HFF-Myc (cell line): ENCODE results near the gene PDGFRB.

ENCODE experiments used
- DNase-seq: peaks from one replicate; pipeline ENCODE4 v3.0.0-alpha.2; 2011; ENCODE audit warnings: low read depth; ENCODE audit errors: extremely low read depth
- H3K4me3 ChIP-seq: replicated peaks from 2 replicates; pipeline ENCODE4 v1.5.1; 2011; ENCODE audit warnings: low read depth, mild to moderate bottlenecking, control low read depth, low read length
- CTCF ChIP-seq: IDR thresholded peaks from 2 replicates; pipeline ENCODE4 v1.5.1; 2012; ENCODE audit warnings: mild to moderate bottlenecking, low read depth, low read length, control low read depth; ENCODE audit errors: missing control alignments

Gene PDGFRB

GRCh38 chr5:150166037-150166649 is 10.5 kb upstream of the PDGFRB start:
- no peak for TF ChIP-seq CTCF
- no peak overlapping the region for H3K4me3 ChIP-seq
- no peak for DNase-seq

- no peak for DNase-seq
- TF ChIP-seq CTCF: no peak
- H3K4me3 ChIP-seq: no peak overlapping the region
Observed at GRCh38 chr5:150164211-150164980, 8.8 kb upstream of the PDGFRB start.

DNA sequence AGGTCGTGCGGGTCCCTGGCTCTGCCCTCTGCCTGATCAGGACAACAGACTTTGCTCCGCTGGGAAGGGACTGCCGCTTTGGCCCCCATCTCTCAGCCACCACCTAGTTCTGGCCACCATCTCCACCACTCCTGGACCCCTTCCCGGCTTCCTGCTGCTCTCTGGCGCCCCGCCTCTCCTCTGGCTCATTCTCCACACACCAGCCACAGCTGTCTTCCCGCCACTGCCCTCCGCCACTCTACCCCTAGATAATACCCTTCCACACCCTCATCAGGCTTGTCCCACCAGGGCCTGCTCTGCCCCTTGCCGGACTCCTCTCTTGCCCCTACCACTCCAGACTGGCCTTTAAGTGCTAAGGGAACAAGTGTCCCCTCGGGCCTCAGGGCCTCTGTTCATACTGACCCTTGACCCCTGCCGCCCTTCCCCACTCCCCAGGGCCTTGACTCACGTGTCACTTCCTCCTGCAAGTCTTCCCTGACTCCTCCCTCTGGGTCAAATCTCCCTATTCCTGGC is 8.0 kb upstream of the PDGFRB start:
- no peak for DNase-seq
- TF ChIP-seq CTCF: no peak
- no peak overlapping the region for H3K4me3 ChIP-seq

DNA sequence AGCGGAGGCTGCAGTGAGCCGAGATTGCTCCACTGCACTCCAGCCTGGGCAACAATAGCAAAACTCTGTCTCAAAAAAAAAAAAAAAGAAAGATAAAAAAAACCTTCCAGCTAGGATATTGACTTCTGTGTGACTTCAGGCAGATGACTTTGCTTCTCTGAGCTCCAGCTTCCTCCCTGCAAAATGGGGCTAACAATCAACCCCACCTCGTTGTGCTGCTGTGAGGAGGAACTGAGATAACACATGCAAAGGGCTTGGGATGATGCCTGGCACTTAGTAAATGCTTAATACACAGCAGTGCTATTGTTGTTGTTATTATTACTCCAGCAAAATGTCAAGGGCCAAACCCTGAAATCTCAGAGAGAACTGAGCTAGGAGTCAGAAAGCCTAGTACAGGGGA is 7.4 kb upstream of the PDGFRB start:
- no peak for TF ChIP-seq CTCF
- DNase-seq: no peak
- H3K4me3 ChIP-seq: no peak overlapping the region

- DNase-seq: no peak
- no peak overlapping the region for H3K4me3 ChIP-seq
- no peak for TF ChIP-seq CTCF
Observed at GRCh38 chr5:150162142-150162513, 6.5 kb upstream of the PDGFRB start.

GRCh38 chr5:150161242-150162141 is 5.8 kb upstream of the PDGFRB start:
- peak; percentile 98 for TF ChIP-seq CTCF
- DNase-seq: no peak
- H3K4me3 ChIP-seq: no peak overlapping the region
